Endothelial cell of umbilical vein (primary cell): Measurements from ENCODE around the gene CLDN11. TPM values are rescaled to one million over a fixed set of nuclear protein-coding genes. Genes with fewer than 3 reads are reported as not detected.

Experiments used
- BruUV-seq: library from RNA; stranded (reverse); fragments of 400-500 nt; replicated peaks from 2 replicates; lab custom pipeline; 2021; lab: Mats Ljungman, UMichigan
- CTCF ChIA-PET: fragments of 300-600, 350-600 bp; sonication (Branson Sonifier 250); formaldehyde crosslinking; loops from one replicate; lab custom pipeline; 2021; ENCODE audit warnings: antibody characterized with exemption, inconsistent platforms; lab: Charles Lee
- POLR2A ChIA-PET: fragments of 300-600, 350-600 bp; sonication (Branson Sonifier 250); formaldehyde crosslinking; loops from one replicate; lab custom pipeline; 2021; ENCODE audit warnings: antibody characterized with exemption, inconsistent platforms; lab: Charles Lee
- DNase-seq: peaks from one replicate; pipeline ENCODE4 v3.0.0-alpha.2; 2011; ENCODE audit warnings: low read depth, low spot score
- FAIRE-seq: peaks from 2 replicates; lab custom pipeline; 2011; peaks lifted over from hg19 to GRCh38; lab: Jason Lieb, UNC
- H2AFZ ChIP-seq: 2 replicates; pipeline ENCODE4 v1.6.0; 2012; ENCODE audit warnings: low read depth, low read length, control low read depth, inconsistent platforms
- H3K27ac ChIP-seq: 2 replicates; pipeline ENCODE4 v1.5.1; 2011; ENCODE audit warnings: low read depth, mild to moderate bottlenecking, control low read depth, low read length, moderate library complexity; ENCODE audit not compliant: insufficient read depth
- H3K27me3 ChIP-seq, 2 experiments: 2 replicates each; pipeline versions ENCODE4 v1.6.0 to v1.6.1; 2011; ENCODE audit warnings: low read length in 2 of 2, mixed read lengths in 1 of 2; ENCODE audit not compliant: control insufficient read depth in 2 of 2, insufficient read depth in 2 of 2
- H3K36me3 ChIP-seq, 2 experiments: 2 replicates in 1 of 2; 3 replicates in 1 of 2; pipeline ENCODE4 v1.5.1; 2011; ENCODE audit warnings: low read length in 2 of 2, mild to moderate bottlenecking in 1 of 2, moderate library complexity in 1 of 2; ENCODE audit not compliant: control insufficient read depth in 2 of 2, insufficient read depth in 2 of 2; ENCODE audit errors: extremely low read depth in 1 of 2
- H3K4me1 ChIP-seq: 3 replicates; pipeline ENCODE4 v1.5.1; 2011; ENCODE audit warnings: mild to moderate bottlenecking, low read length; ENCODE audit not compliant: control insufficient read depth, insufficient read depth; ENCODE audit errors: extremely low read depth
- H3K4me2 ChIP-seq: 2 replicates; pipeline ENCODE4 v1.6.1; 2011; ENCODE audit warnings: low read length, control low read depth, mixed read lengths; ENCODE audit not compliant: insufficient read depth
- H3K4me3 ChIP-seq, 3 experiments: fragments of 200-600 bp in 1 of 3; sonication (generic), shearing (Covaris generic) in 1 of 3; replicated peaks in 1 of 3; 2 replicates each; pipeline ENCODE4 v1.5.1; 2011 to 2016; ENCODE audit warnings: control low read depth in 3 of 3, low read length in 3 of 3, mild to moderate bottlenecking in 2 of 3, inconsistent platforms in 1 of 3, low read depth in 1 of 3, moderate library complexity in 1 of 3; ENCODE audit not compliant: insufficient read depth in 1 of 3
- H3K79me2 ChIP-seq: 2 replicates; pipeline ENCODE4 v1.6.0; 2012; ENCODE audit warnings: low read length, inconsistent platforms; ENCODE audit not compliant: control insufficient read depth, insufficient read depth
- H3K9ac ChIP-seq: replicated peaks from 2 replicates; pipeline ENCODE3; 2011; ENCODE audit warnings: low read length, control low read depth; ENCODE audit not compliant: insufficient read depth; ENCODE audit errors: extremely low read depth
- H3K9me1 ChIP-seq: replicated peaks from 3 replicates; pipeline ENCODE4 v1.6.0; 2011; ENCODE audit warnings: mild to moderate bottlenecking, low read length; ENCODE audit not compliant: control insufficient read depth, insufficient read depth; ENCODE audit errors: extremely low read depth
- H3K9me3 ChIP-seq: replicated peaks from 2 replicates; pipeline ENCODE4 v1.5.1; 2012; ENCODE audit warnings: low read length, inconsistent platforms; ENCODE audit not compliant: control insufficient read depth, insufficient read depth
- H4K20me1 ChIP-seq: replicated peaks from 2 replicates; pipeline ENCODE3; 2011; ENCODE audit warnings: mild to moderate bottlenecking, low read length; ENCODE audit not compliant: control insufficient read depth, insufficient read depth; ENCODE audit errors: extremely low read depth
- EZH2 ChIP-seq: IDR thresholded peaks from 2 replicates; pipeline ENCODE4 v1.6.1; 2012; ENCODE audit warnings: borderline replicate concordance, low read depth, mild to moderate bottlenecking, moderate library complexity, low read length, inconsistent platforms; ENCODE audit not compliant: severe bottlenecking
- FOS ChIP-seq: IDR thresholded peaks from 2 replicates; pipeline ENCODE4 v1.6.1; 2011; ENCODE audit warnings: mild to moderate bottlenecking, low read length, moderate library complexity, borderline replicate concordance; ENCODE audit not compliant: insufficient read depth
- GATA2 ChIP-seq: IDR thresholded peaks from 2 replicates; pipeline ENCODE4 v1.7.0; 2011; ENCODE audit warnings: low read depth, mild to moderate bottlenecking, moderate library complexity, mixed read lengths, low read length; ENCODE audit not compliant: insufficient read length, insufficient read depth
- JUN ChIP-seq: IDR thresholded peaks from 2 replicates; pipeline ENCODE4 v1.6.1; 2011; ENCODE audit warnings: borderline replicate concordance, low read depth; ENCODE audit not compliant: insufficient read length, insufficient read depth
- MYC ChIP-seq: IDR thresholded peaks from one replicate; pipeline ENCODE4 v1.6.1; 2011; ENCODE audit warnings: mild to moderate bottlenecking, low read depth, low read length
- POLR2A ChIP-seq: IDR thresholded peaks from 2 replicates; pipeline ENCODE4 v1.6.1; 2012; ENCODE audit warnings: low read depth, mild to moderate bottlenecking, control low read depth, low read length
- POLR2AphosphoS5 ChIP-seq: IDR thresholded peaks from 2 replicates; pipeline ENCODE4 v1.6.1; 2012; ENCODE audit warnings: low read depth, mild to moderate bottlenecking, control low read depth, low read length, moderate library complexity; ENCODE audit not compliant: insufficient read depth
- dilution Hi-C: fragments of 300-500 bp; cut with MboI; formaldehyde crosslinking; loops from one replicate; pipeline ENCODE4 v1.15.0; 2019; ENCODE audit warnings: low sequenced_read_pairs; ENCODE audit not compliant: extremely low pct_ligation_motif_present
- intact Hi-C: fragments of 100-400 bp; cut with micrococcal nuclease; formaldehyde crosslinking; loops from one replicate; pipeline ENCODE4 v1.10.0; 2022
- polyA plus RNA-seq, 4 experiments: library from polyadenylated mRNA; depleted of rRNA in 3 of 4; stranded (reverse) in 3 of 4; unstranded in 1 of 4; fragments of >200 nt; gene quantifications; 2 replicates each; pipeline versions ENCODE4 v1.2.1 to v1.2.3, GENCODE V29; 2011 to 2012; ENCODE audit warnings: missing spikeins in 1 of 4
- total RNA-seq: library from RNA; stranded (reverse); gene quantifications from 2 replicates; pipeline ENCODE4 v1.2.3, GENCODE V29; 2021
- TF ChIP-seq, protein P1 (sequence below), 2 donors: IDR thresholded peaks; 1 replicate in 1 of 2; 2 replicates in 1 of 2; pipeline ENCODE4 v1.5.1; 2011; ENCODE audit warnings: low read length in 2 of 2, mild to moderate bottlenecking in 2 of 2, moderate library complexity in 2 of 2, control low read depth in 1 of 2, inconsistent platforms in 1 of 2, low read depth in 1 of 2; ENCODE audit not compliant: insufficient read depth in 1 of 2; ENCODE audit errors: extremely low read depth in 1 of 2
- TF ChIP-seq, protein P2 (sequence below): IDR thresholded peaks from 2 replicates; pipeline ENCODE4 v1.6.1; 2011; ENCODE audit not compliant: insufficient read depth, insufficient read length

Gene CLDN11
- total and polyA plus RNA-seq, 2 donors (not counting 3 experiments of a cell fraction or from before 2014, with no cell fraction given), result 147 to 395 TPM

DNA sequence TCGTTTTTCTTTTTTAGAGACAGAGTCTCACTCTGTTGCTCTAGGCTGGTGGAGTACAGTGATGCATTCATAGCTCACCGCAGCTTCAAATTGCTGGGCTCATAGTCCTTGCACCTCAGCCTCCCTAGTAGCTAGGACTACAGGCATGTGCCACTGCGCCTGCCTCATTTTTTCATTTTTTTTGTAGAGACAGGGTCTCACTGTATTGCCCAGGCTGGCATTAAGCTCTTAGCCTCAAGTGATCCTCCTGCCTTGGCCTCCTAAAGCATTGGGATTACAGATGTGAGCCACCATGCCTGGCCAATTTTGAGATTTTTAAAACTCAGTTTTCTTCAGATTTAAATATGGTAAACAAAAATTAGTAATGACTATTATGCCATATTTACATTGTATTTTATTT, 32.2 kb upstream of the CLDN11 start:
- H3K27ac ChIP-seq, result no peak overlapping the region
- no TSS peak for BruUV-seq
- no peak overlapping the region for H3K4me3 ChIP-seq
- H3K79me2 ChIP-seq, result peaks cover 67% of the 10 kb centered on the region
- H4K20me1 ChIP-seq, result peaks cover 4% of the 10 kb centered on the region
- H3K4me2 ChIP-seq, result no peak overlapping the region
- TF ChIP-seq, protein P1, sequence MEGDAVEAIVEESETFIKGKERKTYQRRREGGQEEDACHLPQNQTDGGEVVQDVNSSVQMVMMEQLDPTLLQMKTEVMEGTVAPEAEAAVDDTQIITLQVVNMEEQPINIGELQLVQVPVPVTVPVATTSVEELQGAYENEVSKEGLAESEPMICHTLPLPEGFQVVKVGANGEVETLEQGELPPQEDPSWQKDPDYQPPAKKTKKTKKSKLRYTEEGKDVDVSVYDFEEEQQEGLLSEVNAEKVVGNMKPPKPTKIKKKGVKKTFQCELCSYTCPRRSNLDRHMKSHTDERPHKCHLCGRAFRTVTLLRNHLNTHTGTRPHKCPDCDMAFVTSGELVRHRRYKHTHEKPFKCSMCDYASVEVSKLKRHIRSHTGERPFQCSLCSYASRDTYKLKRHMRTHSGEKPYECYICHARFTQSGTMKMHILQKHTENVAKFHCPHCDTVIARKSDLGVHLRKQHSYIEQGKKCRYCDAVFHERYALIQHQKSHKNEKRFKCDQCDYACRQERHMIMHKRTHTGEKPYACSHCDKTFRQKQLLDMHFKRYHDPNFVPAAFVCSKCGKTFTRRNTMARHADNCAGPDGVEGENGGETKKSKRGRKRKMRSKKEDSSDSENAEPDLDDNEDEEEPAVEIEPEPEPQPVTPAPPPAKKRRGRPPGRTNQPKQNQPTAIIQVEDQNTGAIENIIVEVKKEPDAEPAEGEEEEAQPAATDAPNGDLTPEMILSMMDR (IDR thresholded peaks at IDR 0.05; ENCODE audit: extremely low read depth in 1 of 2, insufficient read depth in 1 of 2, low read depth in 1 of 2, low read length in 2 of 2), result no peak
- TF ChIP-seq POLR2A (no peak), JUN (no peak)
- no peak overlapping the region for H3K9ac ChIP-seq
- CTCF ChIA-PET, result interaction anchor here (0.8 kb wide), 1 partner anchor 16 kb away, joined by 4 read pairs; no protein-coding TSS in a partner anchor
- H3K9me3 ChIP-seq, result no peaks in the 10 kb centered on the region
- POLR2A ChIA-PET, result no interaction called here
- H3K27me3 ChIP-seq, result no peaks in the 10 kb centered on the region
- no peaks in the 10 kb centered on the region for H3K9me1 ChIP-seq
- H2AFZ ChIP-seq, result no peak overlapping the region
- DNase-seq (no peak), FAIRE-seq (no peak)
- dilution Hi-C loops (no loop called here), intact Hi-C loops (no loop called here)
- no peaks in the 10 kb centered on the region for H3K4me1 ChIP-seq
- H3K36me3 ChIP-seq, result peaks cover 24 to 25% of the 10 kb centered on the region in 2 experiments

DNA sequence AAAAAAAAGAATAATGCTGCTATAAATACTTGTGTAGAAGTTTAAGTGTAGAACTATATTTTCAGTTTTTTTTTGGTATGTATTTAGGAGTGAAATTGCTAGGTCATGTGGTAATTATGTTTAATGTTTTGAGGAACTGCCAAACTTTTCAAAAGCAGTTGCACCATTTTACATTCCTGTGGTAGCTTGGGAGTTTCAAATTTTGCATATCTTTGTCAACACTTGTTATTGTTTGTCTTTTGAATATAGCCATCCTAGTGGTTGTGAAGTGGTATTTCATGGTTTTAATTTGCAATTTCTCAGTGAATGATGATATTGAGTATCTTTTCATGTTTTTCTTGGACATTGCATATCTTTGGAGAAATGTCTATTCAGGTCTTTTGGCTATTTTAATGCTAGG, 30.7 kb upstream of the CLDN11 start:
- no peak overlapping the region for H3K9ac ChIP-seq
- DNase-seq (no peak), FAIRE-seq (no peak)
- H3K79me2 ChIP-seq, result peaks cover 69% of the 10 kb centered on the region
- H3K4me2 ChIP-seq, result no peak overlapping the region
- H3K27me3 ChIP-seq, result no peaks in the 10 kb centered on the region
- peaks cover 24 to 31% of the 10 kb centered on the region in 2 experiments for H3K36me3 ChIP-seq
- H4K20me1 ChIP-seq, result peaks cover 8% of the 10 kb centered on the region
- no peak for TF ChIP-seq POLR2AphosphoS5
- TF ChIP-seq GATA2, result no peak
- no peak for TF ChIP-seq POLR2A
- TF ChIP-seq, protein P1 (IDR thresholded peaks at IDR 0.05; ENCODE audit: extremely low read depth in 1 of 2, insufficient read depth in 1 of 2, low read depth in 1 of 2, low read length in 2 of 2), result no peak
- TF ChIP-seq MYC, result no peak
- TF ChIP-seq EZH2, result no peak
- TF ChIP-seq, protein P2, sequence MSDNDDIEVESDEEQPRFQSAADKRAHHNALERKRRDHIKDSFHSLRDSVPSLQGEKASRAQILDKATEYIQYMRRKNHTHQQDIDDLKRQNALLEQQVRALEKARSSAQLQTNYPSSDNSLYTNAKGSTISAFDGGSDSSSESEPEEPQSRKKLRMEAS, result no peak
- no peak for TF ChIP-seq JUN
- no peak for TF ChIP-seq FOS
- no TSS peak for BruUV-seq
- H3K4me3 ChIP-seq, result no peak overlapping the region
- dilution Hi-C loops, result no loop called here
- H3K9me1 ChIP-seq, result peaks cover 2% of the 10 kb centered on the region
- H2AFZ ChIP-seq, result no peak overlapping the region
- H3K9me3 ChIP-seq, result no peaks in the 10 kb centered on the region
- intact Hi-C loops, result no loop called here
- ChIA-PET CTCF (interaction anchor here (1.0 kb wide), 2 partner anchors 23 to 423 kb away, joined by 3 read pairs; no protein-coding TSS in a partner anchor), POLR2A (interaction anchor here (0.7 kb wide), 1 partner anchor 11 kb away, joined by 5 read pairs; no protein-coding TSS in a partner anchor)
- H3K4me1 ChIP-seq, result no peaks in the 10 kb centered on the region
- no peak overlapping the region for H3K27ac ChIP-seq
